GM21619 (cell line): ENCODE results near the gene PPP6C.
"Not testable (repeated sequence)": the region's sequence is repeated elsewhere in the genome, so short reads cannot be mapped to it uniquely, and the experiment has no call there.

ENCODE experiments used
- ATAC-seq: cut with Tn5 transposase; IDR thresholded peaks from one replicate; pipeline ENCODE4 v1.9.1; 2021; ENCODE audit not compliant: unreplicated experiment

PPP6C gene

DNA sequence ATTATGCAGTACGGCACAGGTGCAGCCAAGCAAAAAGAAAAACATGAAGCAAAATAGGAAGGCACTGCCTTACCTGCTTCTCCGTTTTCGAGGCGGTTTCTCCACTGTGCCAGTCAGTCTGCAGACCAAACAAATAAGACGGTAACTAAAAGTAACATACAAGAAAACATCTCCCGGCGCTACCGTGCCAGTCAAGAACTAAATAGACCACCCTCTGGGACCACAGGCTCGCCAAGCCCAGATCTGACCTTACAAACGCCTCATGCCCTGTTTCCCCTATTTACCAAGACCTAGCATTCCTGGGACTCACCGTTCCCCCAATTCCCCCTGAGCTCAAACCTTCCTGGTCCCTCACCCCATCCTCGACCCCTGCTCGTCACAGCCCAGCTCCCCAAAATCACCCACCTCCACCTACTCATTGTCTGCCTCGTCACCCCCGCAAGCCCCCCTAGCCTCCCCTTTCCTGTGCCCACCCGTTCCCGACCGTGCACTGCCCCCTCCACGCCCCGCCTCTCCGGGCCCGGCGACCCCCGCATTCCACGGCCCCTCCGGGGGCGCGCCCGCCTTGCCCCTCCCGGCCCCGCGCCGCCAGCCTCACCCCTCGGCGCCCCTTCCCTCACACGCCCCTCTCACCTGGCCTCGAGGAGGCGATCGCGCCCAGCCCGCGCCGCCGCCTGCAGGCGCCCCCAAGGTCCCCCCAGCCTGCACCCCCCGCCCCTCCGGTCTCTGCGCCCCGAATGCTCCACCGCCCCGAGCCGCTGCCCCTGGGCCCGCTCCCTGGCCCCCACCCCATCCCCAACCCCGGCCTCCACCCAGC lies 46.8 kb downstream of the PPP6C start:
- ATAC-seq = no peak

- no peak for ATAC-seq
These were observed 47.9 kb downstream of the PPP6C start for GRCh38 chr9:125141751-125142150.

DNA sequence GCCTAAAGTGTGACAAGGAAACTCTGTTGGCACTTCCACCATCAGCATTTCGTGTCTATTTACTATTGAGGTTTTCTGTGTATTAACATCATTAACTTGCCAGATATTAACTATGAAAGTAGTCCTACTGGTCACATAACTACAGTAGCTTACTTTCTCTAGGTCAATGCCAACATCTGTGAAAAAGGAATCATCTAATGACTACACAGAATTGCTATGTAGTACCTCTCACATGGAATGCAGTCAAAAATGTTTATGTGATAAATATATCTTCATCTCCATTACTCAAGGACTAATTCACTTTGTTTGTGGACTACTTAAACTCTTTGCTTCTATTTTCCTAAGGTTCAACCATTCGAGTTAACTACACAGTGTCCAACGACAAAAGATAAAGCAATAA lies 48.4 kb downstream of the PPP6C start:
- no peak for ATAC-seq

- ATAC-seq = no peak
These were observed 49.0 kb downstream of the PPP6C start for GRCh38 chr9:125140576-125140975.

DNA sequence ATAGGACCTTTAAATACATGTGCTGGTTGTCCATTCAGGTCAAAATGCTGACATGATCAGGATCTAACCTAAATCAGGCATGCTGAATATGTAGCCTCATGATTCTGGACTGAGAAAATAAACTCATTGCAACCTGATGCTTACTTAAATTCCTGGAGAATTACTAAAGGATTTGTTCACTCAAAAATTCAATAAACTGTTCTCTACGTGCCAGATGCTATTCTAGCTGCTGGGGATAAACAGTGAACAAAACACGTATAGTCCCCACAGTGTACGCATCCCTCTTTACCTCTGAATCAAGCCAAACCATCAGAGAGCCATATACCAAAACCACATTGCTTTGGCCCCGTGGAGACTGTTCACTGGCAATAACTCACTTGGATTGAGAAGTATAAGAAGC lies 52.4 kb downstream of the PPP6C start:
- ATAC-seq = no peak

GRCh38 chr9:125134976-125135375 lies 54.6 kb downstream of the PPP6C start:
- ATAC-seq = no peak

DNA sequence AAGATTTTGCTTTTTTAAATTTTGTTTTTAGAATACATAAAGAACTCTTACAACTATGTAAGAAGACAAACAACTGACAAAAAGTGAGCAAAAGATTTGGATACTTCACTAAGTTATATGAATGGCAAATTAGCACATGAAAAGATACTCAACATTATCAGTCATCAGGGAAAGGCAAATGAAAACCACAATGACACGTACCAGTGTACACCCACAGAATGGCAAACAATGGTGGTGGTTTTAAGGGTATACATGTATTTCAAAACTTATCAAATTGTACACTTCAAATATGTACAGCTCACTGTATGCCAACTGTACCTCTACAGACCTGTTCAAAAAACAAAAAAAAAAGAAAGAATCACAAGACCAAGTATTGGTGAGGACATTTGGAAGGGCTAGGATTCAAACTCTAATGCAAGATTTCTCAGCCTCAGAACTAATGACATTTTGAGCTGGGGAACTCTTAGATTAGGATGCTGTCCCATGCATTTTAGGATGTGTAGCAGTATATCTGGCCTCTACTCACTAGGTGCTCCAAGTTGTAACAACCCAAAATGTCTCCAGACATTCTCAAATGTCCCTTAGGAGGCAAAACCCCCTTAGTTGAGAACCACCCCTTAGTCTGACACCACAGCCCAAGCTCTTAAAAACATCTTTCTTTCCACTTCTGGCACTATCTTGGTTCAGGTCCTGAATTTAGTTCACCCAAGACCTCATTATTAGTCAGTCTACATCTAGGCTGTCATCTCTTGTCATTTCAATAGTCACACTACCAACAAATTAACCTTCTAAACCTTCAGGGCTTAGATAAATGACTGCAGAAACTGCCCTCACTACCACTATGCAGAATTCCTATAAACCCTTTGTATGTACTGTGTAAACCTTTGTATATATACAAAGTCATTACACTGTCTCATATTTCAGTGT lies 55.9 kb downstream of the PPP6C start:
- no peak for ATAC-seq

DNA sequence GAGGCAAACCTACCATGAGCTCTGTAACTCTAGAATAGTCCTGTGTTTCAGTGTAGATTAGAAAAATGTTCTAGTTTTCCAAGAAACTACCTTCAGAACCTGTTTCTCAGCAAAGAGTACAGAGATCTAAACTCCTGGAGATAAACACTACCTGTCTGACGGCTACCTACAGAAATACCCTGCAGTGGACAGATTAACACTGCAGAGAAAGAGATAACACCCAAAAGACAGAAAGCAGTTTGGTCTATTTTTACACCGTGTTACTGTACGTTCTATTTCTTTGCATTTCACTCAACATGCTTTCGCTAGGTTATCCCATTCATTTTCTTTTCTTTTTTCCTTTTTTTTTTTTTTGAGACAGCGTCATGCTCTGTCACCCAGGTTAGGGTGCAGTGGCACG lies 57.8 kb downstream of the PPP6C start:
- ATAC-seq = no peak

GRCh38 chr9:125126019-125126746 lies 63.4 kb downstream of the PPP6C start:
- peak; percentile 86 for ATAC-seq

DNA sequence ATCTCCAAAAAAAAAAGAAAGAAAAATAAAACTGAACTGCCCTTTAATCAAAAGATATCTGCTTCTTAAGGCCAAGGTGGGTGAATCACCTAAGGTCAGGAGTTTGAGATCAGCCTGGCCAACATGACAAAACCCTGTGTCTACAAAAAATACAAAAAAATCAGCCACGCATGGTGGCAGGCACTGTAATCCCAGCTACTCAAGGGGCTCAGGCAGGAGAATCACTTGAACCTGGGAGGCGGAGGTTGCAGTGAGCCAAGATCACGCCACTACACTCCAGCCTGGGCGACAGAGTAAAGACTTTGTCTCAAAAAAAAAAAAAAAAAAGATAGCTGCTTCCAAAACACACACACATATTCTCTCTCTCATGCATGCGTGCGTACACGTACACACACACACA lies 64.1 kb downstream of the PPP6C start:
- no peak for ATAC-seq

DNA sequence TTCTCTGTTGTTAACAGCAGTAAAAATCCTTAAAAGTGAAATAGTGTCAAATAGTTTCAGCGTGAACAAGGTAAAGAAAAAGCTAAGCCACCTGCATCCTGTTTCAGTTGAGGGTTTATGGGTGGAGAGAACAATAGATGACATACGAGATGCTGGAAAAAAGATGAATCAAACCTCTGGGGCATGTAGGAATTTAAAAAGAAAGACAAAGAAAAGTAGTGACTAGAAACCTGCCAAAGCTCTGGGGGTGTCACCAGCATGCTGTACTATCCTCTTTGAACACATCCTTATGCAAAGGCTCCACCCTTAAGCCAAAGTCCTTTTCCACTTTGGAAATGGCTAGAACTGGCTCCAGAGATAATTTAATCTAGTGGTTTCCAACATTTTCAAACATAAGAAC lies 68.5 kb downstream of the PPP6C start:
- ATAC-seq = no peak

GRCh38 chr9:125119643-125120286 lies 69.8 kb downstream of the PPP6C start:
- ATAC-seq = no peak

DNA sequence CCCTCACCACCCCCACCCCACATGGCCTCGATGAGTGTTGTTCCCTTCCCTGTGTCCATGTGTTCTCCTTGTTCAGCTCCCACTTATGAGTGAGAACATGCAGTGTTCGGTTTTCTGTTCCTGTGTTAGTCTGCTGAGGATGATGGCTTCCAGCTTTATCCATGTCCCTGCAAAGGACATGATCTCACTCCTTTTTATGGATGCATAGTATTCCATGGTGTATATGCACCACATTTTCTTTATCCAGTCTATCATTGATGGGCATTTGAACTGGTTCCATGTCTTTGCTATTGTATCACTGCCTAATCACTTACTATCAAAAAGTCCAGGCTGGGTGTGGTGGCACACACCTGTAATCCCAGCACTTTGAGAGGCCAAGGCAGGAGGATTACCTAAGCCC lies 70.9 kb downstream of the PPP6C start:
- not testable (repeated sequence) for ATAC-seq

- not testable (repeated sequence) for ATAC-seq
These were observed 75.1 kb downstream of the PPP6C start for GRCh38 chr9:125114503-125114902.

DNA sequence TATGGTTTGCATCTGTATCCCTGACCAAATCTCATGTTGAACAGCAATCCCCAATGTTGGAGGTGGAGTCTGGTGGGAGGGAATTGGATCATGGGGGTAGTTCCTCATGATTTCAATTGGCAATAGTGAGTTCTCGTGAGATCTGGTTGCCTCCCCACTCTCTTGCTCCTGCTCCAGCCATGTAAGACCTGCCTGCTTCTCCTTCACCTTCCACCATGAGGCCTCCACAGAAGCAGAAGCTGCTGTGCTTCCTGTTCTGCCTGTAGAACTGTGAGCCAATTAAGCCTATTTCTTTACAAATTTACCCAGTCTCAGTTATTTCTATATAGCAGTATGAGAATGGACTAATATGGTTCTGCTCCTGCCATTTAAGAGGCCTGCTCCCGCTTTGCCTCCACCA lies 79.1 kb downstream of the PPP6C start:
- no peak for ATAC-seq

GRCh38 chr9:125108541-125108940 lies 81.1 kb downstream of the PPP6C start:
- not testable (repeated sequence) for ATAC-seq

GRCh38 chr9:125106285-125106893 lies 83.2 kb downstream of the PPP6C start:
- ATAC-seq = no peak

DNA sequence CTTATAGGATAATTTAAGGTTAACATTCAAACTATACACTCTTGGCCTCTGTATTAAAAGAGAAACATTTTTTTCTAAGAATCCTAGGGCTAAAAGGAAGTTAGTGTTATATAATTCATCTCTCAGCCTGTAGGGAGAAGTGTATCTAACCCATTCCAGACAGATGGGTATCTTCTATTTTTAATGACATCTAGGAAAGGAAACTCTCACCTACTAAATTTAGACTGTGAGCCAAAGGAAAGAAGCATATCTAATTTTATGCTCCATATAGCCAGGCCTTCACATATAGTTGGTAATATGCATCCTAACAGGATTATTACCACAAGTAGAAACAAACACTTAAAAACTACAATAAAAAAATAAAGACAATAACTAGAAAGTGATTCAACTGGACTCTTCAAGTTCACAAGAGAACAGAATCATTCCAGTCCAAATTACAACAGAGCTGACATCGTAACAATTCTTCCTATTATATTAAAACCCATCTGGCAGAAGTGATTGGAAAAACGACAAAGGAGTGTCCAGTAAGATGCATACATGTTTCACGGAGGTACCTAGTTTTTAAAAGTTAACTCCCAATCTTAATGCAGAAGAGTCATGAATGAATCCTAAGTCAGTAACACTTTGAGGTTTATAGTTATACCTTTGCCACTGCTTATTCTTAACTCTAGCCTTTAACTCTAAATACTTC lies 85.7 kb downstream of the PPP6C start:
- ATAC-seq = no peak

GRCh38 chr9:125103021-125103420 lies 86.6 kb downstream of the PPP6C start:
- ATAC-seq = no peak

GRCh38 chr9:125100822-125101221 lies 88.8 kb downstream of the PPP6C start:
- no peak for ATAC-seq
